Trophoblast cell (in vitro differentiated cells and primary cell): ENCODE measurements around the gene SLIT3.
A peak's percentile ranks its signal among the peaks of the same experiment; 100 is the strongest.

Source experiments
- DNase-seq, 2 donors: peaks; one replicate each; pipeline ENCODE4 v3.0.0-alpha.2; 2016
- H2AFZ ChIP-seq: 2 replicates; pipeline ENCODE4 v1.6.1; 2013; ENCODE audit warnings: low read length, moderate library complexity, mild to moderate bottlenecking; ENCODE audit not compliant: insufficient read depth, poor library complexity
- H2AK5ac ChIP-seq: 2 replicates; pipeline ENCODE4 v1.6.1; 2013; ENCODE audit warnings: mild to moderate bottlenecking, low read length
- H2BK120ac ChIP-seq: 2 replicates; pipeline ENCODE4 v1.6.1; 2013; ENCODE audit warnings: low read length, mild to moderate bottlenecking, moderate library complexity; ENCODE audit not compliant: insufficient read depth, poor library complexity
- H2BK12ac ChIP-seq: 2 replicates; pipeline ENCODE4 v1.6.1; 2013; ENCODE audit warnings: mild to moderate bottlenecking, low read length, moderate library complexity
- H2BK5ac ChIP-seq: 2 replicates; pipeline ENCODE4 v1.6.1; 2013; ENCODE audit warnings: low read length, low read depth, moderate library complexity, mild to moderate bottlenecking; ENCODE audit not compliant: poor library complexity
- H3K14ac ChIP-seq: 2 replicates; pipeline ENCODE4 v1.6.1; 2013; ENCODE audit warnings: mild to moderate bottlenecking, low read length
- H3K18ac ChIP-seq: 2 replicates; pipeline ENCODE4 v1.6.1; 2013; ENCODE audit warnings: mild to moderate bottlenecking, low read length
- H3K23ac ChIP-seq: 2 replicates; pipeline ENCODE4 v1.6.1; 2013; ENCODE audit warnings: low read length
- H3K27ac ChIP-seq: 2 replicates; pipeline ENCODE4 v1.5.1; 2013; ENCODE audit warnings: low read depth, mild to moderate bottlenecking, inconsistent platforms, low read length, moderate library complexity
- H3K27me3 ChIP-seq: 2 replicates; pipeline ENCODE4 v1.6.1; 2013; ENCODE audit warnings: inconsistent platforms, mild to moderate bottlenecking, low read length, moderate library complexity; ENCODE audit not compliant: insufficient read depth
- H3K36me3 ChIP-seq, 2 experiments: 1 replicate in 1 of 2; 2 replicates in 1 of 2; pipeline ENCODE4 v1.6.1; 2013; ENCODE audit warnings: low read length in 2 of 2, mild to moderate bottlenecking in 2 of 2, moderate library complexity in 1 of 2; ENCODE audit not compliant: insufficient read depth in 2 of 2, control insufficient read depth in 1 of 2
- H3K4ac ChIP-seq: 2 replicates; pipeline ENCODE4 v1.6.1; 2013; ENCODE audit warnings: low read depth, mild to moderate bottlenecking, low read length, moderate library complexity
- H3K4me1 ChIP-seq, 2 experiments: 1 replicate in 1 of 2; 2 replicates in 1 of 2; pipeline ENCODE4 v1.6.1; 2013; ENCODE audit warnings: low read length in 2 of 2, mild to moderate bottlenecking in 2 of 2, moderate library complexity in 1 of 2; ENCODE audit not compliant: insufficient read depth in 2 of 2, control insufficient read depth in 1 of 2
- H3K4me2 ChIP-seq: 2 replicates; pipeline ENCODE4 v1.6.1; 2013; ENCODE audit warnings: inconsistent platforms, mild to moderate bottlenecking, low read length, moderate library complexity
- H3K4me3 ChIP-seq: 2 replicates; pipeline ENCODE4 v1.5.1; 2013; ENCODE audit warnings: mild to moderate bottlenecking, low read depth, low read length, inconsistent platforms
- H3K79me1 ChIP-seq: one replicate; pipeline ENCODE4 v1.6.1; 2013; ENCODE audit warnings: low read length
- H3K79me2 ChIP-seq: 2 replicates; pipeline ENCODE4 v1.6.1; 2013; ENCODE audit warnings: low read length, mild to moderate bottlenecking; ENCODE audit not compliant: control insufficient read depth, insufficient read depth, poor library complexity
- H3K9ac ChIP-seq: 2 replicates; pipeline ENCODE4 v1.6.1; 2013; ENCODE audit warnings: mild to moderate bottlenecking, low read length
- H3K9me3 ChIP-seq: 2 replicates; pipeline ENCODE4 v1.6.1; 2013; ENCODE audit warnings: low read depth, mild to moderate bottlenecking, control low read depth, inconsistent platforms, low read length; ENCODE audit not compliant: insufficient read depth
- H4K12ac ChIP-seq: 2 replicates; pipeline ENCODE4 v1.6.1; 2013; ENCODE audit warnings: low read depth, mild to moderate bottlenecking, low read length, moderate library complexity
- H4K8ac ChIP-seq: 2 replicates; pipeline ENCODE4 v1.6.1; 2013; ENCODE audit warnings: low read depth, mild to moderate bottlenecking, low read length, moderate library complexity
- H4K91ac ChIP-seq: one replicate; pipeline ENCODE4 v1.6.1; 2013; ENCODE audit warnings: low read depth, mild to moderate bottlenecking, low read length, moderate library complexity
- WGBS: extraction: QIAGEN DNeasy Blood & Tissue Kit; methylation state at CpG from one replicate; pipeline ENCODE4 v1.1.7; 2013; ENCODE audit warnings: missing lambda C conversion rate; ENCODE audit not compliant: insufficient read length, insufficient coverage; ENCODE audit errors: extremely low coverage; 5-methylcytosine and 5-hydroxymethylcytosine counted together

The SLIT3 gene

GRCh38 chr5:168897387-168898122, 403.4 kb downstream of the SLIT3 start:
- Histone ChIP-seq H2BK12ac (no peak overlapping the region), H3K36me3 (no peaks in the 10 kb centered on the region), H3K79me1 (no peaks in the 10 kb centered on the region), H2AK5ac (no peak overlapping the region), H3K9me3 (no peaks in the 10 kb centered on the region), H2BK5ac (no peak overlapping the region), H4K8ac (no peak overlapping the region), H4K91ac (no peak overlapping the region), H3K9ac (no peak overlapping the region), H4K12ac (no peak overlapping the region), H2AFZ (no peak overlapping the region), H3K79me2 (no peaks in the 10 kb centered on the region), H3K23ac (no peak overlapping the region), H3K27me3 (no peaks in the 10 kb centered on the region), H3K14ac (no peak overlapping the region), H3K18ac (no peak overlapping the region), H3K4me1 (peaks cover 0 to 2% of the 10 kb centered on the region in 2 experiments), H3K4me3 (no peak overlapping the region), H3K4me2 (no peak overlapping the region), H2BK120ac (no peak overlapping the region), H3K27ac (no peak overlapping the region), H3K4ac (no peak overlapping the region)
- DNase-seq, result no peak
- no CpG with 5 or more reads among the region's 8 CpGs for WGBS

- DNase-seq, result peak in 1 of 2 donors; percentile 17
- Histone ChIP-seq H3K9me3 (no peaks in the 10 kb centered on the region), H4K91ac (no peak overlapping the region), H4K8ac (no peak overlapping the region), H3K27ac (no peak overlapping the region), H3K18ac (no peak overlapping the region), H2AFZ (no peak overlapping the region), H2BK120ac (no peak overlapping the region), H2BK5ac (no peak overlapping the region), H3K79me2 (no peaks in the 10 kb centered on the region), H3K23ac (no peak overlapping the region), H4K12ac (no peak overlapping the region), H3K4me2 (no peak overlapping the region), H3K14ac (no peak overlapping the region), H3K4me1 (peaks cover 0 to 2% of the 10 kb centered on the region in 2 experiments), H3K4me3 (no peak overlapping the region), H2AK5ac (no peak overlapping the region), H3K36me3 (no peaks in the 10 kb centered on the region), H2BK12ac (no peak overlapping the region), H3K4ac (no peak overlapping the region), H3K27me3 (no peaks in the 10 kb centered on the region), H3K9ac (no peak overlapping the region), H3K79me1 (no peaks in the 10 kb centered on the region)
- WGBS, result no CpG with 5 or more reads among the region's 5 CpGs
Observed at GRCh38 chr5:168895295-168896071, 405.5 kb downstream of the SLIT3 start.

GRCh38 chr5:168893283-168893682, 407.7 kb downstream of the SLIT3 start:
- Histone ChIP-seq H4K91ac (no peak overlapping the region), H3K9me3 (no peaks in the 10 kb centered on the region), H2AFZ (no peak overlapping the region), H3K36me3 (no peaks in the 10 kb centered on the region), H3K4me1 (peaks cover 0 to 2% of the 10 kb centered on the region in 2 experiments), H3K23ac (no peak overlapping the region), H2BK12ac (no peak overlapping the region), H3K79me2 (no peaks in the 10 kb centered on the region), H2AK5ac (no peak overlapping the region), H3K27ac (no peak overlapping the region), H4K8ac (no peak overlapping the region), H2BK5ac (no peak overlapping the region), H3K4ac (no peak overlapping the region), H3K9ac (no peak overlapping the region), H3K27me3 (no peaks in the 10 kb centered on the region), H3K4me2 (no peak overlapping the region), H3K4me3 (no peak overlapping the region), H3K14ac (no peak overlapping the region), H2BK120ac (no peak overlapping the region), H4K12ac (no peak overlapping the region), H3K18ac (no peak overlapping the region), H3K79me1 (no peaks in the 10 kb centered on the region)
- no peak for DNase-seq
- no CpG with 5 or more reads among the region's 4 CpGs for WGBS

- no peak overlapping the region for H3K14ac ChIP-seq
- H4K91ac ChIP-seq, result no peak overlapping the region
- no CpG with 5 or more reads among the region's 5 CpGs for WGBS
- no peak for DNase-seq
- no peak overlapping the region for H3K27ac ChIP-seq
- H3K9ac ChIP-seq, result no peak overlapping the region
- no peaks in the 10 kb centered on the region for H3K36me3 ChIP-seq
- H3K4me3 ChIP-seq, result no peak overlapping the region
- peaks cover 0 to 2% of the 10 kb centered on the region in 2 experiments for H3K4me1 ChIP-seq
- no peaks in the 10 kb centered on the region for H3K79me1 ChIP-seq
- H3K18ac ChIP-seq, result no peak overlapping the region
- no peaks in the 10 kb centered on the region for H3K79me2 ChIP-seq
- H4K12ac ChIP-seq, result no peak overlapping the region
- H3K27me3 ChIP-seq, result no peaks in the 10 kb centered on the region
- no peak overlapping the region for H3K4ac ChIP-seq
- no peak overlapping the region for H4K8ac ChIP-seq
- H3K9me3 ChIP-seq, result no peaks in the 10 kb centered on the region
- no peak overlapping the region for H2AFZ ChIP-seq
- H3K23ac ChIP-seq, result no peak overlapping the region
- H2BK12ac ChIP-seq, result no peak overlapping the region
- no peak overlapping the region for H2BK5ac ChIP-seq
- H2BK120ac ChIP-seq, result no peak overlapping the region
- H3K4me2 ChIP-seq, result no peak overlapping the region
- H2AK5ac ChIP-seq, result no peak overlapping the region
Observed at GRCh38 chr5:168892618-168893186, 408.2 kb downstream of the SLIT3 start.
